ACC112 (cell line): ENCODE results near the gene SLC5A6.
"Not testable (repeated sequence)": the region's sequence is repeated elsewhere in the genome, so short reads cannot be mapped to it uniquely, and the experiment has no call there.

Source experiments
- H2AFZ ChIP-seq: fragments of 200-600 bp; sonication (generic); one replicate; pipeline ENCODE4 v1.6.0; 2017; ENCODE audit warnings: antibody characterized with exemption, low read length; ENCODE audit not compliant: unreplicated experiment
- H3K27ac ChIP-seq: fragments of 200-600 bp; sonication (generic); 2 replicates; pipeline ENCODE4 v1.5.1; 2014; ENCODE audit warnings: low read depth, mild to moderate bottlenecking, antibody characterized with exemption, low read length, moderate library complexity
- H3K27me3 ChIP-seq: fragments of 200-600 bp; sonication (generic); 2 replicates; pipeline ENCODE4 v1.6.1; 2014; ENCODE audit warnings: mild to moderate bottlenecking, antibody characterized with exemption, low read length, moderate library complexity, mixed read lengths; ENCODE audit not compliant: insufficient read depth
- H3K36me3 ChIP-seq: fragments of 200-600 bp; sonication (generic); 2 replicates; pipeline ENCODE4 v1.6.1; 2016; ENCODE audit warnings: mild to moderate bottlenecking, antibody characterized with exemption, low read length, moderate library complexity, mixed read lengths; ENCODE audit not compliant: insufficient read depth
- H3K4me1 ChIP-seq: fragments of 200-600 bp; sonication (generic); one replicate; pipeline ENCODE4 v1.6.1; 2016; ENCODE audit warnings: low read length, mixed read lengths; ENCODE audit not compliant: insufficient read depth, unreplicated experiment, control insufficient read depth
- H3K4me3 ChIP-seq: fragments of 200-600 bp; sonication (generic); 2 replicates; pipeline ENCODE4 v1.5.1; 2014; ENCODE audit warnings: mild to moderate bottlenecking, low read depth, low read length
- H3K79me2 ChIP-seq: fragments of 200-600 bp; sonication (generic); one replicate; pipeline ENCODE4 v1.6.0; 2016; ENCODE audit warnings: low read length; ENCODE audit not compliant: control insufficient read depth, unreplicated experiment, insufficient read depth

Gene SLC5A6

GRCh38 chr2:27189989-27190388 is 22.1 kb downstream of the SLC5A6 start:
- Histone ChIP-seq H2AFZ (no peak overlapping the region), H3K4me1 (peaks cover 10% of the 10 kb centered on the region), H3K79me2 (no peaks in the 10 kb centered on the region), H3K27me3 (no peaks in the 10 kb centered on the region), H3K36me3 (no peaks in the 10 kb centered on the region), H3K4me3 (no peak overlapping the region), H3K27ac (no peak overlapping the region)

GRCh38 chr2:27186613-27187345 is 25.3 kb downstream of the SLC5A6 start:
- no peaks in the 10 kb centered on the region for H3K36me3 ChIP-seq
- no peak overlapping the region for H3K27ac ChIP-seq
- no peaks in the 10 kb centered on the region for H3K27me3 ChIP-seq
- no peak overlapping the region for H3K4me3 ChIP-seq
- no peak overlapping the region for H2AFZ ChIP-seq
- no peaks in the 10 kb centered on the region for H3K79me2 ChIP-seq
- H3K4me1 ChIP-seq = peaks cover 30% of the 10 kb centered on the region

- H2AFZ ChIP-seq = peak overlapping the region; percentile 78
- H3K27ac ChIP-seq = peak overlapping the region; percentile 57
- H3K4me3 ChIP-seq = no peak overlapping the region
- H3K36me3 ChIP-seq = no peaks in the 10 kb centered on the region
- H3K27me3 ChIP-seq = no peaks in the 10 kb centered on the region
- H3K79me2 ChIP-seq = no peaks in the 10 kb centered on the region
- peaks cover 35% of the 10 kb centered on the region for H3K4me1 ChIP-seq
These were observed 26.6 kb downstream of the SLC5A6 start for GRCh38 chr2:27185331-27186026.

GRCh38 chr2:27184115-27184514 is 28.0 kb downstream of the SLC5A6 start:
- H3K36me3 ChIP-seq = no peaks in the 10 kb centered on the region
- no peaks in the 10 kb centered on the region for H3K79me2 ChIP-seq
- H3K4me3 ChIP-seq = no peak overlapping the region
- no peak overlapping the region for H2AFZ ChIP-seq
- H3K4me1 ChIP-seq = peaks cover 48% of the 10 kb centered on the region
- no peaks in the 10 kb centered on the region for H3K27me3 ChIP-seq
- no peak overlapping the region for H3K27ac ChIP-seq

GRCh38 chr2:27182346-27182745 is 29.7 kb downstream of the SLC5A6 start:
- Histone ChIP-seq H3K36me3 (no peaks in the 10 kb centered on the region), H3K27ac (peak overlapping the region; percentile 35; the same call in 1 of the 2 replicates), H3K79me2 (no peaks in the 10 kb centered on the region), H2AFZ (peak overlapping the region; percentile 21), H3K4me1 (peaks cover 51% of the 10 kb centered on the region), H3K4me3 (no peak overlapping the region), H3K27me3 (no peaks in the 10 kb centered on the region)

GRCh38 chr2:27179344-27180000 is 32.6 kb downstream of the SLC5A6 start:
- no peaks in the 10 kb centered on the region for H3K36me3 ChIP-seq
- H3K4me3 ChIP-seq = no peak overlapping the region
- H3K4me1 ChIP-seq = peaks cover 38% of the 10 kb centered on the region
- peak overlapping the region; percentile 60 for H3K27ac ChIP-seq
- no peaks in the 10 kb centered on the region for H3K79me2 ChIP-seq
- peak overlapping the region; percentile 91 for H2AFZ ChIP-seq
- no peaks in the 10 kb centered on the region for H3K27me3 ChIP-seq

GRCh38 chr2:27178469-27178868 is 33.6 kb downstream of the SLC5A6 start:
- H3K4me3 ChIP-seq = no peak overlapping the region
- no peaks in the 10 kb centered on the region for H3K79me2 ChIP-seq
- no peak overlapping the region for H2AFZ ChIP-seq
- peaks cover 33% of the 10 kb centered on the region for H3K4me1 ChIP-seq
- H3K27me3 ChIP-seq = no peaks in the 10 kb centered on the region
- no peak overlapping the region for H3K27ac ChIP-seq
- H3K36me3 ChIP-seq = no peaks in the 10 kb centered on the region

GRCh38 chr2:27177441-27178351 is 34.4 kb downstream of the SLC5A6 start:
- peaks cover 30% of the 10 kb centered on the region for H3K4me1 ChIP-seq
- H3K27ac ChIP-seq = no peak overlapping the region
- no peak overlapping the region for H3K4me3 ChIP-seq
- H2AFZ ChIP-seq = no peak overlapping the region
- H3K36me3 ChIP-seq = no peaks in the 10 kb centered on the region
- H3K27me3 ChIP-seq = no peaks in the 10 kb centered on the region
- H3K79me2 ChIP-seq = no peaks in the 10 kb centered on the region

- not testable (repeated sequence) for H3K27me3 ChIP-seq, H3K27ac ChIP-seq, H3K4me3 ChIP-seq, H3K79me2 ChIP-seq, H2AFZ ChIP-seq, H3K36me3 ChIP-seq
- peaks cover 19% of the 10 kb centered on the region for H3K4me1 ChIP-seq
These were observed 36.3 kb downstream of the SLC5A6 start for GRCh38 chr2:27175781-27176180.

- H3K4me3 ChIP-seq = no peak overlapping the region
- no peaks in the 10 kb centered on the region for H3K36me3 ChIP-seq
- H3K79me2 ChIP-seq = no peaks in the 10 kb centered on the region
- peaks cover 15% of the 10 kb centered on the region for H3K4me1 ChIP-seq
- H3K27me3 ChIP-seq = no peaks in the 10 kb centered on the region
- no peak overlapping the region for H3K27ac ChIP-seq
- no peak overlapping the region for H2AFZ ChIP-seq
These were observed 36.7 kb downstream of the SLC5A6 start for GRCh38 chr2:27175330-27175729.
